GM12878 (cell line): Measurements from ENCODE around the gene TGFB2. TPM values are rescaled to one million over a fixed set of nuclear protein-coding genes. Genes with fewer than 3 reads are reported as not detected.

ENCODE experiments used
- ATAC-seq: fragments of 200-7000 bp; cut with Tn5 transposase; 3 replicates; pipeline ENCODE4 v1.9.1; 2020; ENCODE audit warnings: mild to moderate bottlenecking, moderate library complexity
- BruUV-seq: library from RNA; stranded (reverse); fragments of 400-500 nt; replicated peaks from 2 replicates; lab custom pipeline; 2021; lab: Mats Ljungman, UMichigan
- CTCF ChIA-PET: fragments of 300-600 bp; sonication (Branson Sonifier 250); formaldehyde crosslinking; extraction: SDS; loops from one replicate; lab custom pipeline; 2021; ENCODE audit warnings: inconsistent platforms; lab: Yijun Ruan, JAX
- POLR2A ChIA-PET: fragments of 350-600 bp; formaldehyde crosslinking; extraction: SDS; loops from one replicate; lab custom pipeline; 2021; ENCODE audit warnings: inconsistent platforms; lab: Charles Lee
- RAD21 ChIA-PET: fragments of 300-600 bp; sonication (Branson Sonifier 250); formaldehyde crosslinking; loops from one replicate; lab custom pipeline; 2023; ENCODE audit warnings: antibody characterized with exemption; ENCODE audit not compliant: unreplicated experiment; lab: Charles Lee
- SMC1A ChIA-PET: fragments of 300-600 bp; sonication (Branson Sonifier 250); formaldehyde crosslinking; loops from one replicate; lab custom pipeline; 2023; ENCODE audit not compliant: unreplicated experiment, uncharacterized antibody; lab: Charles Lee
- DNase-seq: peaks from one replicate; pipeline ENCODE4 v3.0.0-alpha.2; 2011; ENCODE audit warnings: low read depth, low spot score
- FAIRE-seq: peaks from 3 replicates; lab custom pipeline; 2011; peaks lifted over from hg19 to GRCh38; lab: Jason Lieb, UNC
- H2AFZ ChIP-seq: 2 replicates; pipeline ENCODE4 v1.6.0; 2011; ENCODE audit warnings: low read depth, low read length, control low read depth; ENCODE audit not compliant: control insufficient read depth
- H3K27ac ChIP-seq: 2 replicates; pipeline ENCODE4 v1.5.1; 2011; ENCODE audit warnings: control low read depth; ENCODE audit not compliant: control insufficient read depth, insufficient read depth
- H3K27me3 ChIP-seq, 2 experiments: replicated peaks in 1 of 2; 2 replicates each; pipeline versions ENCODE4 v1.6.0 to v1.6.1; 2011; ENCODE audit warnings: low read length in 1 of 2; ENCODE audit not compliant: control insufficient read depth in 2 of 2, insufficient read depth in 2 of 2
- H3K36me3 ChIP-seq, 2 experiments: 2 replicates each; pipeline ENCODE4 v1.5.1; 2011; ENCODE audit warnings: low read length in 1 of 2; ENCODE audit not compliant: control insufficient read depth in 2 of 2, insufficient read depth in 2 of 2
- H3K4me1 ChIP-seq: 2 replicates; pipeline ENCODE4 v1.6.1; 2011; ENCODE audit warnings: mild to moderate bottlenecking, low read length, moderate library complexity, mixed read lengths; ENCODE audit not compliant: control insufficient read depth, insufficient read depth
- H3K4me2 ChIP-seq: 2 replicates; pipeline ENCODE4 v1.6.0; 2011; ENCODE audit warnings: control low read depth; ENCODE audit not compliant: control insufficient read depth, insufficient read depth
- H3K4me3 ChIP-seq: fragments of 200-600 bp; sonication (generic); 2 replicates; pipeline ENCODE4 v1.5.1; 2016
- H3K79me2 ChIP-seq: 2 replicates; pipeline ENCODE4 v1.6.0; 2011; ENCODE audit warnings: low read length; ENCODE audit not compliant: control insufficient read depth, insufficient read depth
- H3K9ac ChIP-seq: 2 replicates; pipeline ENCODE4 v1.8.0; 2011; ENCODE audit warnings: low read length, control low read depth, mixed read lengths; ENCODE audit not compliant: control insufficient read depth, insufficient read depth
- H3K9me3 ChIP-seq: replicated peaks from 3 replicates; pipeline ENCODE4 v1.5.1; 2011; ENCODE audit warnings: mild to moderate bottlenecking, low read length; ENCODE audit not compliant: control insufficient read depth, insufficient read depth
- H4K20me1 ChIP-seq: 2 replicates; pipeline ENCODE4 v1.6.0; 2011; ENCODE audit not compliant: control insufficient read depth, insufficient read depth
- FOXM1 ChIP-seq: IDR thresholded peaks from 2 replicates; pipeline ENCODE4 v1.6.1; 2012; ENCODE audit warnings: low read depth, mild to moderate bottlenecking, inconsistent platforms, low read length, moderate library complexity
- NR2C1 ChIP-seq: fragments of 450-650 bp; IDR thresholded peaks from 2 replicates; pipeline ENCODE4 v1.6.1; 2017; ENCODE audit warnings: antibody characterized with exemption, mild to moderate bottlenecking, moderate library complexity
- POLR2AphosphoS5 ChIP-seq: IDR thresholded peaks from 2 replicates; pipeline ENCODE4 v1.6.1; 2011; ENCODE audit warnings: mild to moderate bottlenecking, low read length, inconsistent platforms
- RAD51 ChIP-seq: fragments of 450-650 bp; IDR thresholded peaks from 2 replicates; pipeline ENCODE4 v1.6.1; 2016; ENCODE audit warnings: moderate library complexity, mild to moderate bottlenecking, inconsistent platforms
- RUNX3 ChIP-seq: IDR thresholded peaks from 2 replicates; pipeline ENCODE4 v1.6.1; 2012; ENCODE audit warnings: low read length, inconsistent platforms
- SP1 ChIP-seq: IDR thresholded peaks from one replicate; pipeline ENCODE4 v1.6.1; 2011; ENCODE audit warnings: low read depth, low read length
- ZNF24 ChIP-seq: fragments of 450-650 bp; IDR thresholded peaks from 2 replicates; pipeline ENCODE4 v1.6.1; 2017; ENCODE audit warnings: antibody characterized with exemption, mild to moderate bottlenecking
- ZNF622 ChIP-seq: fragments of 450-650 bp; IDR thresholded peaks from 2 replicates; pipeline ENCODE4 v1.6.1; 2017; ENCODE audit warnings: mild to moderate bottlenecking, inconsistent platforms
- ZZZ3 ChIP-seq: IDR thresholded peaks from 2 replicates; pipeline ENCODE4 v1.6.1; 2011; ENCODE audit warnings: low read depth; ENCODE audit not compliant: control insufficient read depth, insufficient read length
- WGBS: methylation state at CpG from one replicate; pipeline ENCODE4 v1.1.6; 2016; ENCODE audit warnings: low lambda C conversion rate; ENCODE audit not compliant: insufficient replicate concordance, insufficient coverage; ENCODE audit errors: missing lambda C conversion rate; 5-methylcytosine and 5-hydroxymethylcytosine counted together
- in situ Hi-C: fragments of 300-500 bp; cut with MboI; formaldehyde crosslinking; loops from 9 replicates; pipeline ENCODE4 v1.14.3; 2018; ENCODE audit warnings: mixed read lengths
- intact Hi-C: fragments of 100-400 bp; cut with micrococcal nuclease; formaldehyde crosslinking; loops from one replicate; pipeline ENCODE4 v1.14.2; 2022; ENCODE audit not compliant: unreplicated experiment
- polyA plus RNA-seq, 11 experiments: library from polyadenylated mRNA; depleted of rRNA in 4 of 11; unstranded in 6 of 11; stranded (reverse) in 5 of 11; fragments of >200 nt; fragmentation: Nextera tagmentation in 4 of 11; fragmentation: Illumina TruSeq in 1 of 11; extraction: Ambion mirVana in 4 of 11; extraction: Trizol in 1 of 11; gene quantifications; 1 replicate in 1 of 11; 2 replicates in 10 of 11; pipeline versions ENCODE4 v1.2.1 to v1.2.3, GENCODE V29; 2011 to 2016; ENCODE audit warnings: inconsistent platforms in 2 of 11, missing spikeins in 2 of 11, low read depth in 1 of 11
- total RNA-seq, 4 experiments: library from RNA; depleted of rRNA in 3 of 4; stranded (reverse); fragments of >200 nt in 3 of 4; fragmentation: Illumina TruSeq in 1 of 4; extraction: Trizol in 1 of 4; gene quantifications; 2 replicates each; pipeline versions ENCODE4 v1.2.1 to v1.2.3, GENCODE V29; 2013 to 2021
- TF ChIP-seq, protein P1 (sequence below): fragments of 150-350 bp; IDR thresholded peaks from 2 replicates; pipeline ENCODE4 v1.6.1; 2014; ENCODE audit warnings: mild to moderate bottlenecking, low read depth, low read length
- TF ChIP-seq, protein P2 (sequence below): fragments of 450-650 bp; conservative IDR thresholded peaks from 2 replicates; pipeline ENCODE4 v1.6.1; 2017; ENCODE audit warnings: mild to moderate bottlenecking, moderate library complexity
- TF ChIP-seq, protein P3 (sequence below): fragments of 450-650 bp; IDR thresholded peaks from 2 replicates; pipeline ENCODE4 v1.6.1; 2016; ENCODE audit warnings: mild to moderate bottlenecking, moderate library complexity, borderline replicate concordance
- TF ChIP-seq, protein P4 (sequence below): fragments of 450-650 bp; formaldehyde crosslinking; IDR thresholded peaks from 2 replicates; pipeline ENCODE4 v1.4.0; 2022; ENCODE audit warnings: mild to moderate bottlenecking, moderate library complexity

Gene TGFB2
- total and polyA plus RNA-seq, 10 of the 15 experiments (the other 5 are each of a cell fraction or from before 2014, with no cell fraction given): 0.03 to 0.11 (median 0.04) TPM; not detected in 6

DNA sequence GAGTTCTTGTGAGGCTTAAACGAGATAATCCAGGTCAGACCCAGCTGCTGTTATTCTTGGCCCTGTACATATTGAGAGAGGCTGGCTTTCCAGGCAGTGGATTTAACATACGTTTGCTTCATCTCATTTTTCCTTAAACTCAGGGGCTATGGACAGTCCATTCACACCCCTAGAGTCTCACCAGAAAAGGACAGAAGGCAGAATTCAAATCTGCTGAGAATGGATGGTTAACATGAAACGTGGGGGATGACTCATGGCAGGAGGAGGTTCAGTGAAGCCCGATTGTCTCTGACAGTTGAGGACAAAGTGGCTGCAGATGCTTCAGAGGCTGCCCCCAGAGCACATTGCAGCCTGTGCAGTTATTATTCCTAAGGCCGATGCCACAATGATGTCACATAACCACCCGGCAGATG, 39.5 kb downstream of the TGFB2 start:
- Histone ChIP-seq H3K9me3 (no peaks in the 10 kb centered on the region), H3K79me2 (no peaks in the 10 kb centered on the region), H3K27me3 (no peaks in the 10 kb centered on the region), H2AFZ (no peak overlapping the region), H3K4me3 (no peak overlapping the region), H3K36me3 (no peaks in the 10 kb centered on the region), H3K9ac (no peak overlapping the region), H4K20me1 (no peaks in the 10 kb centered on the region), H3K4me1 (no peaks in the 10 kb centered on the region), H3K4me2 (no peak overlapping the region), H3K27ac (no peak overlapping the region)
- FAIRE-seq (no peak), DNase-seq (no peak), ATAC-seq (no peak)
- RAD21 ChIA-PET: no interaction called here
- SMC1A ChIA-PET: no interaction called here
- in situ Hi-C loops (no loop called here), intact Hi-C loops (no loop called here)
- POLR2A ChIA-PET: no interaction called here
- BruUV-seq: no TSS peak
- CTCF ChIA-PET: interaction anchor here (1.7 kb wide), 1 partner anchor 46 kb away, joined by 5 read pairs; no protein-coding TSS in a partner anchor
- WGBS: 28% methylated on average over 6 of the region's 6 CpGs
- TF ChIP-seq RUNX3 (no peak), NR2C1 (no peak), SP1 (no peak), RAD51 (no peak), POLR2AphosphoS5 (no peak), ZNF24 (no peak), ZZZ3 (no peak), FOXM1 (no peak), ZNF622 (no peak)
- TF ChIP-seq, protein P1, sequence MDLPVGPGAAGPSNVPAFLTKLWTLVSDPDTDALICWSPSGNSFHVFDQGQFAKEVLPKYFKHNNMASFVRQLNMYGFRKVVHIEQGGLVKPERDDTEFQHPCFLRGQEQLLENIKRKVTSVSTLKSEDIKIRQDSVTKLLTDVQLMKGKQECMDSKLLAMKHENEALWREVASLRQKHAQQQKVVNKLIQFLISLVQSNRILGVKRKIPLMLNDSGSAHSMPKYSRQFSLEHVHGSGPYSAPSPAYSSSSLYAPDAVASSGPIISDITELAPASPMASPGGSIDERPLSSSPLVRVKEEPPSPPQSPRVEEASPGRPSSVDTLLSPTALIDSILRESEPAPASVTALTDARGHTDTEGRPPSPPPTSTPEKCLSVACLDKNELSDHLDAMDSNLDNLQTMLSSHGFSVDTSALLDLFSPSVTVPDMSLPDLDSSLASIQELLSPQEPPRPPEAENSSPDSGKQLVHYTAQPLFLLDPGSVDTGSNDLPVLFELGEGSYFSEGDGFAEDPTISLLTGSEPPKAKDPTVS: no peak
- TF ChIP-seq, protein P2, sequence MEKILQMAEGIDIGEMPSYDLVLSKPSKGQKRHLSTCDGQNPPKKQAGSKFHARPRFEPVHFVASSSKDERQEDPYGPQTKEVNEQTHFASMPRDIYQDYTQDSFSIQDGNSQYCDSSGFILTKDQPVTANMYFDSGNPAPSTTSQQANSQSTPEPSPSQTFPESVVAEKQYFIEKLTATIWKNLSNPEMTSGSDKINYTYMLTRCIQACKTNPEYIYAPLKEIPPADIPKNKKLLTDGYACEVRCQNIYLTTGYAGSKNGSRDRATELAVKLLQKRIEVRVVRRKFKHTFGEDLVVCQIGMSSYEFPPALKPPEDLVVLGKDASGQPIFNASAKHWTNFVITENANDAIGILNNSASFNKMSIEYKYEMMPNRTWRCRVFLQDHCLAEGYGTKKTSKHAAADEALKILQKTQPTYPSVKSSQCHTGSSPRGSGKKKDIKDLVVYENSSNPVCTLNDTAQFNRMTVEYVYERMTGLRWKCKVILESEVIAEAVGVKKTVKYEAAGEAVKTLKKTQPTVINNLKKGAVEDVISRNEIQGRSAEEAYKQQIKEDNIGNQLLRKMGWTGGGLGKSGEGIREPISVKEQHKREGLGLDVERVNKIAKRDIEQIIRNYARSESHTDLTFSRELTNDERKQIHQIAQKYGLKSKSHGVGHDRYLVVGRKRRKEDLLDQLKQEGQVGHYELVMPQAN: no peak
- TF ChIP-seq, protein P3, sequence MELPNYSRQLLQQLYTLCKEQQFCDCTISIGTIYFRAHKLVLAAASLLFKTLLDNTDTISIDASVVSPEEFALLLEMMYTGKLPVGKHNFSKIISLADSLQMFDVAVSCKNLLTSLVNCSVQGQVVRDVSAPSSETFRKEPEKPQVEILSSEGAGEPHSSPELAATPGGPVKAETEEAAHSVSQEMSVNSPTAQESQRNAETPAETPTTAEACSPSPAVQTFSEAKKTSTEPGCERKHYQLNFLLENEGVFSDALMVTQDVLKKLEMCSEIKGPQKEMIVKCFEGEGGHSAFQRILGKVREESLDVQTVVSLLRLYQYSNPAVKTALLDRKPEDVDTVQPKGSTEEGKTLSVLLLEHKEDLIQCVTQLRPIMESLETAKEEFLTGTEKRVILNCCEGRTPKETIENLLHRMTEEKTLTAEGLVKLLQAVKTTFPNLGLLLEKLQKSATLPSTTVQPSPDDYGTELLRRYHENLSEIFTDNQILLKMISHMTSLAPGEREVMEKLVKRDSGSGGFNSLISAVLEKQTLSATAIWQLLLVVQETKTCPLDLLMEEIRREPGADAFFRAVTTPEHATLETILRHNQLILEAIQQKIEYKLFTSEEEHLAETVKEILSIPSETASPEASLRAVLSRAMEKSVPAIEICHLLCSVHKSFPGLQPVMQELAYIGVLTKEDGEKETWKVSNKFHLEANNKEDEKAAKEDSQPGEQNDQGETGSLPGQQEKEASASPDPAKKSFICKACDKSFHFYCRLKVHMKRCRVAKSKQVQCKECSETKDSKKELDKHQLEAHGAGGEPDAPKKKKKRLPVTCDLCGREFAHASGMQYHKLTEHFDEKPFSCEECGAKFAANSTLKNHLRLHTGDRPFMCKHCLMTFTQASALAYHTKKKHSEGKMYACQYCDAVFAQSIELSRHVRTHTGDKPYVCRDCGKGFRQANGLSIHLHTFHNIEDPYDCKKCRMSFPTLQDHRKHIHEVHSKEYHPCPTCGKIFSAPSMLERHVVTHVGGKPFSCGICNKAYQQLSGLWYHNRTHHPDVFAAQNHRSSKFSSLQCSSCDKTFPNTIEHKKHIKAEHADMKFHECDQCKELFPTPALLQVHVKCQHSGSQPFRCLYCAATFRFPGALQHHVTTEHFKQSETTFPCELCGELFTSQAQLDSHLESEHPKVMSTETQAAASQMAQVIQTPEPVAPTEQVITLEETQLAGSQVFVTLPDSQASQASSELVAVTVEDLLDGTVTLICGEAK: no peak
- TF ChIP-seq, protein P4, sequence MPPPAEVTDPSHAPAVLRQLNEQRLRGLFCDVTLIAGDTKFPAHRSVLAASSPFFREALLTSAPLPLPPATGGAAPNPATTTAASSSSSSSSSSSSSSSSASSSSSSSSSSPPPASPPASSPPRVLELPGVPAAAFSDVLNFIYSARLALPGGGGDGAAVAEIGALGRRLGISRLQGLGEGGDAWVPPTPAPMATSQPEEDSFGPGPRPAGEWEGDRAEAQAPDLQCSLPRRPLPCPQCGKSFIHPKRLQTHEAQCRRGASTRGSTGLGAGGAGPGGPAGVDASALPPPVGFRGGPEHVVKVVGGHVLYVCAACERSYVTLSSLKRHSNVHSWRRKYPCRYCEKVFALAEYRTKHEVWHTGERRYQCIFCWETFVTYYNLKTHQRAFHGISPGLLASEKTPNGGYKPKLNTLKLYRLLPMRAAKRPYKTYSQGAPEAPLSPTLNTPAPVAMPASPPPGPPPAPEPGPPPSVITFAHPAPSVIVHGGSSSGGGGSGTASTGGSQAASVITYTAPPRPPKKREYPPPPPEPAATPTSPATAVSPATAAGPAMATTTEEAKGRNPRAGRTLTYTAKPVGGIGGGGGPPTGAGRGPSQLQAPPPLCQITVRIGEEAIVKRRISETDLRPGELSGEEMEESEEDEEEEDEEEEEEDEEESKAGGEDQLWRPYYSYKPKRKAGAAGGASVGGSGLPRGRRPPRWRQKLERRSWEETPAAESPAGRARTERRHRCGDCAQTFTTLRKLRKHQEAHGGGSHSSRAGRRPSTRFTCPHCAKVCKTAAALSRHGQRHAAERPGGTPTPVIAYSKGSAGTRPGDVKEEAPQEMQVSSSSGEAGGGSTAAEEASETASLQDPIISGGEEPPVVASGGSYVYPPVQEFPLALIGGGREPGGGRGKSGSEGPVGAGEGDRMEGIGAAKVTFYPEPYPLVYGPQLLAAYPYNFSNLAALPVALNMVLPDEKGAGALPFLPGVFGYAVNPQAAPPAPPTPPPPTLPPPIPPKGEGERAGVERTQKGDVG (CRISPR knock-in tag): no peak
